ENCODE results near the gene PDZD4.

- TF ChIP-seq CTCF (IDR thresholded peaks at IDR 0.05) (no peak), E2F4 (CRISPR knock-in tag; IDR thresholded peaks at IDR 0.05; ENCODE audit: borderline replicate concordance, low read depth) (no peak), NR3C1 (CRISPR knock-in tag; conservative IDR thresholded peaks at IDR 0.05; ENCODE audit: low read depth) (no peak), ZNF263 (CRISPR knock-in tag; IDR thresholded peaks at IDR 0.05; ENCODE audit: low read depth) (no peak), ETV6 (CRISPR knock-in tag; IDR thresholded peaks at IDR 0.05) (no peak), CBFB (CRISPR knock-in tag; IDR thresholded peaks at IDR 0.05; ENCODE audit: low read depth) (no peak), SMAD3 (CRISPR knock-in tag; IDR thresholded peaks at IDR 0.05; ENCODE audit: borderline replicate concordance) (no peak), JUN (CRISPR knock-in tag; IDR thresholded peaks at IDR 0.05) (no peak), KAT7 (CRISPR knock-in tag; IDR thresholded peaks at IDR 0.05; ENCODE audit: borderline replicate concordance) (no peak), USF1 (CRISPR knock-in tag; IDR thresholded peaks at IDR 0.05) (no peak)
Measured at GRCh38 chrX:153799326-153799725, 31.0 kb downstream of the PDZD4 start.

Data from WTC11 (cell line).